ENCODE results near the gene TMOD1. TPM values are rescaled to one million over a fixed set of nuclear protein-coding genes. Genes with fewer than 3 reads are reported as not detected.

The TMOD1 gene
- total and polyA plus RNA-seq, 2 experiments from 2014 or later = 0.69 to 4.5 TPM

- Histone ChIP-seq H3K4me2 (no peak overlapping the region), H3K4me3 (no peak overlapping the region), H3K27me3 (ENCODE audit: insufficient read depth) (no peaks in the 10 kb centered on the region), H3K36me3 (ENCODE audit: insufficient read depth) (0 out of 2 replicates have a peak, but pooled peaks cover 2% of the 10 kb centered on the region), H2AFZ (no peak overlapping the region), H3K27ac (ENCODE audit: low read depth) (no peak overlapping the region), H3K4me1 (ENCODE audit: insufficient read depth) (peaks cover 6% of the 10 kb centered on the region; the same call in 1 of the 2 replicates), H3F3A (replicated peaks; ENCODE audit: low read depth) (no peaks in the 10 kb centered on the region), H3K9me2 (ENCODE audit: insufficient read depth) (0 out of 2 replicates have a peak, but pooled peaks cover 3% of the 10 kb centered on the region), H4K20me1 (replicated peaks; ENCODE audit: insufficient read depth) (no peaks in the 10 kb centered on the region), H3K79me2 (replicated peaks; ENCODE audit: insufficient read depth) (no peaks in the 10 kb centered on the region)
- peaks cover 8% of the 10 kb centered on the region; the same call in 2 of the 3 replicates for H3K36me3 Mint-ChIP-seq (ENCODE audit: low read depth)
- DNase-seq (ENCODE audit: low spot score) (no peak), ATAC-seq (no peak)
- peaks cover 8% of the 10 kb centered on the region for H3K9me3 Mint-ChIP-seq
- no peak for TF ChIP-seq NANOG (IDR thresholded peaks at IDR 0.05; ENCODE audit: borderline replicate concordance)
- no peak for TF ChIP-seq ETS1 (IDR thresholded peaks at IDR 0.05)
- TF ChIP-seq POLR2AphosphoS5 (IDR thresholded peaks at IDR 0.05; ENCODE audit: low read depth) = no peak
- no peak for TF ChIP-seq JUNB (IDR thresholded peaks at IDR 0.05; ENCODE audit: unreplicated experiment)
- TF ChIP-seq STAT1 (IDR thresholded peaks at IDR 0.05; ENCODE audit: unreplicated experiment) = no peak
- no peak for TF ChIP-seq REST (IDR thresholded peaks at IDR 0.05; ENCODE audit: unreplicated experiment)
- TF ChIP-seq EZH2 (IDR thresholded peaks at IDR 0.05; ENCODE audit: low read depth, unreplicated experiment) = no peak
- no peaks in the 10 kb centered on the region for H3K27me3 Mint-ChIP-seq (ENCODE audit: insufficient read depth, low read depth, poor library complexity)
- H3K4me1 Mint-ChIP-seq = peaks cover 11% of the 10 kb centered on the region
- H3K27ac Mint-ChIP-seq = no peak overlapping the region
- no peak overlapping the region for H3K4me3 Mint-ChIP-seq
Measured at GRCh38 chr9:97592126-97592525, 90.7 kb downstream of the TMOD1 start.

- no peaks in the 10 kb centered on the region for H3K9me3 Mint-ChIP-seq
- no peak overlapping the region for H3K4me2 ChIP-seq
- H3K4me3 Mint-ChIP-seq = no peak overlapping the region
- no peaks in the 10 kb centered on the region for H3K9me2 ChIP-seq (ENCODE audit: insufficient read depth)
- ATAC-seq (no peak), DNase-seq (ENCODE audit: low spot score) (no peak)
- H3K36me3 Mint-ChIP-seq (ENCODE audit: low read depth) = no peaks in the 10 kb centered on the region; the same call in 2 of the 3 replicates
- H3F3A ChIP-seq (replicated peaks; ENCODE audit: low read depth) = no peaks in the 10 kb centered on the region
- H3K4me3 ChIP-seq = no peak overlapping the region
- no peaks in the 10 kb centered on the region for H4K20me1 ChIP-seq (replicated peaks; ENCODE audit: insufficient read depth)
- no peak overlapping the region for H2AFZ ChIP-seq
- H3K36me3 ChIP-seq (ENCODE audit: insufficient read depth) = no peaks in the 10 kb centered on the region
- H3K4me1 ChIP-seq (ENCODE audit: insufficient read depth) = peaks cover 6% of the 10 kb centered on the region; the same call in 1 of the 2 replicates
- H3K27ac Mint-ChIP-seq = no peak overlapping the region
- peaks cover 15% of the 10 kb centered on the region for H3K4me1 Mint-ChIP-seq
- no peaks in the 10 kb centered on the region for H3K27me3 Mint-ChIP-seq (ENCODE audit: insufficient read depth, low read depth, poor library complexity)
- no peaks in the 10 kb centered on the region for H3K79me2 ChIP-seq (replicated peaks; ENCODE audit: insufficient read depth)
- no peak overlapping the region for H3K27ac ChIP-seq (ENCODE audit: low read depth)
- H3K27me3 ChIP-seq (ENCODE audit: insufficient read depth) = no peaks in the 10 kb centered on the region
- TF ChIP-seq ZNF114 (CRISPR knock-in tag; IDR thresholded peaks at IDR 0.05) = no peak
- no peak for TF ChIP-seq REST (IDR thresholded peaks at IDR 0.05; ENCODE audit: unreplicated experiment)
- no peak for TF ChIP-seq POLR2AphosphoS5 (IDR thresholded peaks at IDR 0.05; ENCODE audit: low read depth)
- TF ChIP-seq CTCF (conservative IDR thresholded peaks at IDR 0.05; ENCODE audit: low read depth in 2 of 2) = no peak
- TF ChIP-seq STAT1 (IDR thresholded peaks at IDR 0.05; ENCODE audit: unreplicated experiment) = no peak
- no peak for TF ChIP-seq CREB1 (CRISPR knock-in tag; IDR thresholded peaks at IDR 0.05; ENCODE audit: low read depth)
Measured at GRCh38 chr9:97593960-97594359, 92.5 kb downstream of the TMOD1 start.

Measured in GM23338 (cell line).